ENCODE data around the gene NAP1L5.

Gene NAP1L5

GRCh38 chr4:88693792-88694191 is 3.8 kb downstream of the NAP1L5 start:
- H3K9ac ChIP-seq (ENCODE audit: low read depth, low read length), result no peak overlapping the region
- no peak overlapping the region for H3K4me3 ChIP-seq (ENCODE audit: low read depth, low read length)
- no peaks in the 10 kb centered on the region for H3K9me3 ChIP-seq (ENCODE audit: control insufficient read depth, insufficient read depth, low read length)
- H3K4me1 ChIP-seq (ENCODE audit: control insufficient read depth, insufficient read depth, low read length), result no peaks in the 10 kb centered on the region
- H3K36me3 ChIP-seq (ENCODE audit: control insufficient read depth, insufficient read depth, low read length), result no peaks in the 10 kb centered on the region
- H3K27me3 ChIP-seq (ENCODE audit: control insufficient read depth, insufficient read depth, low read length), result peaks cover 3% of the 10 kb centered on the region

GRCh38 chr4:88690355-88690754 is 7.3 kb downstream of the NAP1L5 start:
- Histone ChIP-seq H3K4me3 (ENCODE audit: low read depth, low read length) (no peak overlapping the region), H3K27me3 (ENCODE audit: control insufficient read depth, insufficient read depth, low read length) (no peaks in the 10 kb centered on the region), H3K9me3 (ENCODE audit: control insufficient read depth, insufficient read depth, low read length) (no peaks in the 10 kb centered on the region), H3K4me1 (ENCODE audit: control insufficient read depth, insufficient read depth, low read length) (no peaks in the 10 kb centered on the region), H3K36me3 (ENCODE audit: control insufficient read depth, insufficient read depth, low read length) (no peaks in the 10 kb centered on the region), H3K9ac (ENCODE audit: low read depth, low read length) (no peak overlapping the region)

GRCh38 chr4:88681209-88681608 is 16.4 kb downstream of the NAP1L5 start:
- Histone ChIP-seq H3K9ac (ENCODE audit: low read depth, low read length) (no peak overlapping the region), H3K36me3 (ENCODE audit: control insufficient read depth, insufficient read depth, low read length) (no peaks in the 10 kb centered on the region), H3K4me1 (ENCODE audit: control insufficient read depth, insufficient read depth, low read length) (no peaks in the 10 kb centered on the region), H3K27me3 (ENCODE audit: control insufficient read depth, insufficient read depth, low read length) (no peaks in the 10 kb centered on the region), H3K4me3 (ENCODE audit: low read depth, low read length) (no peak overlapping the region), H3K9me3 (ENCODE audit: control insufficient read depth, insufficient read depth, low read length) (no peaks in the 10 kb centered on the region)

GRCh38 chr4:88675543-88675942 is 22.1 kb downstream of the NAP1L5 start:
- Histone ChIP-seq H3K4me1 (ENCODE audit: control insufficient read depth, insufficient read depth, low read length) (no peaks in the 10 kb centered on the region), H3K9me3 (ENCODE audit: control insufficient read depth, insufficient read depth, low read length) (no peaks in the 10 kb centered on the region), H3K36me3 (ENCODE audit: control insufficient read depth, insufficient read depth, low read length) (no peaks in the 10 kb centered on the region), H3K27me3 (ENCODE audit: control insufficient read depth, insufficient read depth, low read length) (no peaks in the 10 kb centered on the region), H3K9ac (ENCODE audit: low read depth, low read length) (no peak overlapping the region), H3K4me3 (ENCODE audit: low read depth, low read length) (no peak overlapping the region)

- H3K27me3 ChIP-seq (ENCODE audit: control insufficient read depth, insufficient read depth, low read length), result no peaks in the 10 kb centered on the region
- H3K9me3 ChIP-seq (ENCODE audit: control insufficient read depth, insufficient read depth, low read length), result no peaks in the 10 kb centered on the region
- H3K4me3 ChIP-seq (ENCODE audit: low read depth, low read length), result no peak overlapping the region
- no peak overlapping the region for H3K9ac ChIP-seq (ENCODE audit: low read depth, low read length)
- no peaks in the 10 kb centered on the region for H3K36me3 ChIP-seq (ENCODE audit: control insufficient read depth, insufficient read depth, low read length)
- no peaks in the 10 kb centered on the region for H3K4me1 ChIP-seq (ENCODE audit: control insufficient read depth, insufficient read depth, low read length)
These were observed 22.6 kb downstream of the NAP1L5 start for GRCh38 chr4:88674979-88675378.

GRCh38 chr4:88674565-88674964 is 23.1 kb downstream of the NAP1L5 start:
- H3K36me3 ChIP-seq (ENCODE audit: control insufficient read depth, insufficient read depth, low read length), result no peaks in the 10 kb centered on the region
- H3K4me1 ChIP-seq (ENCODE audit: control insufficient read depth, insufficient read depth, low read length), result no peaks in the 10 kb centered on the region
- H3K9ac ChIP-seq (ENCODE audit: low read depth, low read length), result no peak overlapping the region
- no peaks in the 10 kb centered on the region for H3K9me3 ChIP-seq (ENCODE audit: control insufficient read depth, insufficient read depth, low read length)
- no peak overlapping the region for H3K4me3 ChIP-seq (ENCODE audit: low read depth, low read length)
- no peaks in the 10 kb centered on the region for H3K27me3 ChIP-seq (ENCODE audit: control insufficient read depth, insufficient read depth, low read length)

GRCh38 chr4:88673886-88674285 is 23.7 kb downstream of the NAP1L5 start:
- no peaks in the 10 kb centered on the region for H3K9me3 ChIP-seq (ENCODE audit: control insufficient read depth, insufficient read depth, low read length)
- H3K4me1 ChIP-seq (ENCODE audit: control insufficient read depth, insufficient read depth, low read length), result no peaks in the 10 kb centered on the region
- no peaks in the 10 kb centered on the region for H3K36me3 ChIP-seq (ENCODE audit: control insufficient read depth, insufficient read depth, low read length)
- H3K9ac ChIP-seq (ENCODE audit: low read depth, low read length), result no peak overlapping the region
- no peaks in the 10 kb centered on the region for H3K27me3 ChIP-seq (ENCODE audit: control insufficient read depth, insufficient read depth, low read length)
- H3K4me3 ChIP-seq (ENCODE audit: low read depth, low read length), result no peak overlapping the region

- no peaks in the 10 kb centered on the region for H3K4me1 ChIP-seq (ENCODE audit: control insufficient read depth, insufficient read depth, low read length)
- H3K9ac ChIP-seq (ENCODE audit: low read depth, low read length), result no peak overlapping the region
- H3K4me3 ChIP-seq (ENCODE audit: low read depth, low read length), result no peak overlapping the region
- no peaks in the 10 kb centered on the region for H3K27me3 ChIP-seq (ENCODE audit: control insufficient read depth, insufficient read depth, low read length)
- no peaks in the 10 kb centered on the region for H3K9me3 ChIP-seq (ENCODE audit: control insufficient read depth, insufficient read depth, low read length)
- H3K36me3 ChIP-seq (ENCODE audit: control insufficient read depth, insufficient read depth, low read length), result no peaks in the 10 kb centered on the region
These were observed 24.6 kb downstream of the NAP1L5 start for GRCh38 chr4:88672987-88673386.

- Histone ChIP-seq H3K27me3 (ENCODE audit: control insufficient read depth, insufficient read depth, low read length) (no peaks in the 10 kb centered on the region), H3K4me3 (ENCODE audit: low read depth, low read length) (no peak overlapping the region), H3K9ac (ENCODE audit: low read depth, low read length) (no peak overlapping the region), H3K9me3 (ENCODE audit: control insufficient read depth, insufficient read depth, low read length) (no peaks in the 10 kb centered on the region), H3K36me3 (ENCODE audit: control insufficient read depth, insufficient read depth, low read length) (no peaks in the 10 kb centered on the region), H3K4me1 (ENCODE audit: control insufficient read depth, insufficient read depth, low read length) (no peaks in the 10 kb centered on the region)
These were observed 35.9 kb downstream of the NAP1L5 start for GRCh38 chr4:88661739-88662138.

- Histone ChIP-seq H3K36me3 (ENCODE audit: control insufficient read depth, insufficient read depth, low read length) (no peaks in the 10 kb centered on the region), H3K9me3 (ENCODE audit: control insufficient read depth, insufficient read depth, low read length) (no peaks in the 10 kb centered on the region), H3K9ac (ENCODE audit: low read depth, low read length) (no peak overlapping the region), H3K4me1 (ENCODE audit: control insufficient read depth, insufficient read depth, low read length) (no peaks in the 10 kb centered on the region), H3K27me3 (ENCODE audit: control insufficient read depth, insufficient read depth, low read length) (no peaks in the 10 kb centered on the region), H3K4me3 (ENCODE audit: low read depth, low read length) (no peak overlapping the region)
These were observed 37.0 kb downstream of the NAP1L5 start for GRCh38 chr4:88660446-88661294.

- Histone ChIP-seq H3K36me3 (ENCODE audit: control insufficient read depth, insufficient read depth, low read length) (no peaks in the 10 kb centered on the region), H3K4me1 (ENCODE audit: control insufficient read depth, insufficient read depth, low read length) (no peaks in the 10 kb centered on the region), H3K4me3 (ENCODE audit: low read depth, low read length) (no peak overlapping the region), H3K27me3 (ENCODE audit: control insufficient read depth, insufficient read depth, low read length) (no peaks in the 10 kb centered on the region), H3K9me3 (ENCODE audit: control insufficient read depth, insufficient read depth, low read length) (no peaks in the 10 kb centered on the region), H3K9ac (ENCODE audit: low read depth, low read length) (no peak overlapping the region)
These were observed 37.8 kb downstream of the NAP1L5 start for GRCh38 chr4:88659890-88660208.

GRCh38 chr4:88659055-88659889 is 38.4 kb downstream of the NAP1L5 start:
- no peaks in the 10 kb centered on the region for H3K27me3 ChIP-seq (ENCODE audit: control insufficient read depth, insufficient read depth, low read length)
- no peaks in the 10 kb centered on the region for H3K4me1 ChIP-seq (ENCODE audit: control insufficient read depth, insufficient read depth, low read length)
- no peak overlapping the region for H3K9ac ChIP-seq (ENCODE audit: low read depth, low read length)
- no peaks in the 10 kb centered on the region for H3K9me3 ChIP-seq (ENCODE audit: control insufficient read depth, insufficient read depth, low read length)
- no peaks in the 10 kb centered on the region for H3K36me3 ChIP-seq (ENCODE audit: control insufficient read depth, insufficient read depth, low read length)
- no peak overlapping the region for H3K4me3 ChIP-seq (ENCODE audit: low read depth, low read length)
